ENCODE results near the gene ZNF207.

The ZNF207 gene

GRCh38 chr17:32327911-32328310 lies 22.0 kb upstream of the ZNF207 start:
- no peaks in the 10 kb centered on the region for H3K9me3 ChIP-seq (ENCODE audit: severe bottlenecking)
- TF ChIP-seq CTCF (IDR thresholded peaks at IDR 0.05; ENCODE audit: low read depth, low read length): no peak
- no peaks in the 10 kb centered on the region for H3K27me3 ChIP-seq (ENCODE audit: insufficient read depth, low read depth, severe bottlenecking)
- H3K4me3 ChIP-seq (ENCODE audit: low read depth, low read length): no peak overlapping the region
- H3K36me3 ChIP-seq: peaks cover 13% of the 10 kb centered on the region
- no peak for DNase-seq
- no peak overlapping the region for H3K27ac ChIP-seq

- Histone ChIP-seq H3K27me3 (ENCODE audit: insufficient read depth, low read depth, severe bottlenecking) (no peaks in the 10 kb centered on the region), H3K4me3 (ENCODE audit: low read depth, low read length) (no peak overlapping the region), H3K27ac (no peak overlapping the region), H3K9me3 (ENCODE audit: severe bottlenecking) (no peaks in the 10 kb centered on the region), H3K36me3 (peaks cover 31% of the 10 kb centered on the region)
- DNase-seq: no peak
- no peak for TF ChIP-seq CTCF (IDR thresholded peaks at IDR 0.05; ENCODE audit: low read depth, low read length)
These were observed 19.8 kb upstream of the ZNF207 start for GRCh38 chr17:32330147-32330546.

DNA sequence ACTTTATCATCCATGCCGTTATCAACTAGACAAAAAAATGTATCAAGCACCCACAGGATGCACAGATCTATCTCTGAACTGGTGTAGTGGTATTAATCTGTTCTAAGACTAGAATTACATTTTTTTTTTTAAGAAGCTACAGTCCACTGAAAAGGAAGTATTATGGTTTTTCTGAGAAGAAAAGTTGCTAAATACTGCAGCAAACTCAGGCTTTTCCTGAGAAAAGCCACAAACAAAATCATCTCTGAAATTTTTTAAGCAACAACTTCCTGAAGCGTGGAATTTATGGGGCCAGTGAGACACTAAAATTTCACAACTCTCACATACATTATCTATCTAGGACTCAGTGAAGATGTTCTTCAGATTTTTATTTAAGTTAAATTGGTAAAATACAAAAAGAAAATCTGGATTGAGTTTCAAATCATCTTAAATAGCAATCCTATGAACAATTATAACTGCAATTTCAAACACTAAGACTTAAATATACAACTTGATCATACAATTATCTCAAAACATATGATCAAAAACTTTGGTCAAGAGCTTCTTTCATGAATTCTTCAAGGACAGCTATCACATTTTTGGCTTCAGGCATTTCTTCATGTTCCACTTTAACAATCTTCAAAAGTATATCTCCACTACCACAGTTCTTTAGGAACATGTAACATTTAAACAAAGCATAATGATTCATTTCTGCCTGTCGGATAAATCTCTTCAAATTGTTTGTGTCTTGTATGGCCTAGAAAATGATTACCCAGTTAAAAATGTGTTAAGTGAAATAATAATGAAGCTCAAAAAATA lies 18.5 kb upstream of the ZNF207 start:
- no peak for TF ChIP-seq CTCF (IDR thresholded peaks at IDR 0.05; ENCODE audit: low read depth, low read length)
- Histone ChIP-seq H3K4me3 (ENCODE audit: low read depth, low read length) (no peak overlapping the region), H3K9me3 (ENCODE audit: severe bottlenecking) (no peaks in the 10 kb centered on the region), H3K36me3 (peaks cover 31% of the 10 kb centered on the region), H3K27ac (no peak overlapping the region), H3K27me3 (ENCODE audit: insufficient read depth, low read depth, severe bottlenecking) (no peaks in the 10 kb centered on the region)
- DNase-seq: no peak

GRCh38 chr17:32333187-32333586 lies 16.8 kb upstream of the ZNF207 start:
- H3K4me3 ChIP-seq (ENCODE audit: low read depth, low read length): no peak overlapping the region
- no peak for DNase-seq
- H3K27ac ChIP-seq: no peak overlapping the region
- H3K9me3 ChIP-seq (ENCODE audit: severe bottlenecking): no peaks in the 10 kb centered on the region
- TF ChIP-seq CTCF (IDR thresholded peaks at IDR 0.05; ENCODE audit: low read depth, low read length): no peak
- no peaks in the 10 kb centered on the region for H3K27me3 ChIP-seq (ENCODE audit: insufficient read depth, low read depth, severe bottlenecking)
- H3K36me3 ChIP-seq: peaks cover 44% of the 10 kb centered on the region

- H3K9me3 ChIP-seq (ENCODE audit: severe bottlenecking): no peaks in the 10 kb centered on the region
- H3K27me3 ChIP-seq (ENCODE audit: insufficient read depth, low read depth, severe bottlenecking): no peaks in the 10 kb centered on the region
- no peak overlapping the region for H3K27ac ChIP-seq
- no peak overlapping the region for H3K4me3 ChIP-seq (ENCODE audit: low read depth, low read length)
- TF ChIP-seq CTCF (IDR thresholded peaks at IDR 0.05; ENCODE audit: low read depth, low read length): no peak
- no peak for DNase-seq
- H3K36me3 ChIP-seq: peaks cover 57% of the 10 kb centered on the region
These were observed 14.9 kb upstream of the ZNF207 start for GRCh38 chr17:32335046-32335445.

GRCh38 chr17:32335687-32336086 lies 14.3 kb upstream of the ZNF207 start:
- no peak for DNase-seq
- H3K9me3 ChIP-seq (ENCODE audit: severe bottlenecking): no peaks in the 10 kb centered on the region
- H3K27ac ChIP-seq: no peak overlapping the region
- H3K27me3 ChIP-seq (ENCODE audit: insufficient read depth, low read depth, severe bottlenecking): no peaks in the 10 kb centered on the region
- no peak overlapping the region for H3K4me3 ChIP-seq (ENCODE audit: low read depth, low read length)
- no peak for TF ChIP-seq CTCF (IDR thresholded peaks at IDR 0.05; ENCODE audit: low read depth, low read length)
- H3K36me3 ChIP-seq: peaks cover 60% of the 10 kb centered on the region

Measured in WERI-Rb-1 (cell line).